ENCODE measurements around the gene FAM184A. TPM values are rescaled to one million over a fixed set of nuclear protein-coding genes. Genes with fewer than 3 reads are reported as not detected.

The FAM184A gene
- total RNA-seq, 6 experiments from 2014 or later = not detected

GRCh38 chr6:119077391-119077642, 1.1 kb downstream of the FAM184A start:
- no peaks in the 10 kb centered on the region for H3K9me3 Mint-ChIP-seq
- no peaks in the 10 kb centered on the region for H3K36me3 Mint-ChIP-seq (ENCODE audit: low read depth)
- no peak for DNase-seq
- H3K27me3 Mint-ChIP-seq (ENCODE audit: insufficient read depth) = peaks cover 23% of the 10 kb centered on the region
- TF ChIP-seq CTCF (IDR thresholded peaks at IDR 0.05) = no peak
- no peak overlapping the region; the same call in 1 of the 2 replicates for H3K4me3 Mint-ChIP-seq
- H3K4me1 Mint-ChIP-seq (ENCODE audit: low read depth) = peaks cover 15% of the 10 kb centered on the region
- no peak overlapping the region for H3K27ac Mint-ChIP-seq

GRCh38 chr6:119076576-119077390, 1.7 kb downstream of the FAM184A start:
- no peak overlapping the region for H3K4me3 Mint-ChIP-seq
- H3K9me3 Mint-ChIP-seq = no peaks in the 10 kb centered on the region
- DNase-seq = no peak
- no peak for TF ChIP-seq CTCF (IDR thresholded peaks at IDR 0.05)
- H3K27me3 Mint-ChIP-seq (ENCODE audit: insufficient read depth) = peaks cover 23% of the 10 kb centered on the region
- no peak overlapping the region for H3K27ac Mint-ChIP-seq
- no peaks in the 10 kb centered on the region for H3K36me3 Mint-ChIP-seq (ENCODE audit: low read depth)
- peaks cover 15% of the 10 kb centered on the region for H3K4me1 Mint-ChIP-seq (ENCODE audit: low read depth)

- peaks cover 23% of the 10 kb centered on the region for H3K27me3 Mint-ChIP-seq (ENCODE audit: insufficient read depth)
- no peaks in the 10 kb centered on the region for H3K36me3 Mint-ChIP-seq (ENCODE audit: low read depth)
- H3K9me3 Mint-ChIP-seq = no peaks in the 10 kb centered on the region
- TF ChIP-seq CTCF (IDR thresholded peaks at IDR 0.05) = no peak
- no peak overlapping the region for H3K4me3 Mint-ChIP-seq
- no peak overlapping the region for H3K27ac Mint-ChIP-seq
- no peak for DNase-seq
- H3K4me1 Mint-ChIP-seq (ENCODE audit: low read depth) = peaks cover 15% of the 10 kb centered on the region
Measured at GRCh38 chr6:119076173-119076572, 2.3 kb downstream of the FAM184A start.

DNA sequence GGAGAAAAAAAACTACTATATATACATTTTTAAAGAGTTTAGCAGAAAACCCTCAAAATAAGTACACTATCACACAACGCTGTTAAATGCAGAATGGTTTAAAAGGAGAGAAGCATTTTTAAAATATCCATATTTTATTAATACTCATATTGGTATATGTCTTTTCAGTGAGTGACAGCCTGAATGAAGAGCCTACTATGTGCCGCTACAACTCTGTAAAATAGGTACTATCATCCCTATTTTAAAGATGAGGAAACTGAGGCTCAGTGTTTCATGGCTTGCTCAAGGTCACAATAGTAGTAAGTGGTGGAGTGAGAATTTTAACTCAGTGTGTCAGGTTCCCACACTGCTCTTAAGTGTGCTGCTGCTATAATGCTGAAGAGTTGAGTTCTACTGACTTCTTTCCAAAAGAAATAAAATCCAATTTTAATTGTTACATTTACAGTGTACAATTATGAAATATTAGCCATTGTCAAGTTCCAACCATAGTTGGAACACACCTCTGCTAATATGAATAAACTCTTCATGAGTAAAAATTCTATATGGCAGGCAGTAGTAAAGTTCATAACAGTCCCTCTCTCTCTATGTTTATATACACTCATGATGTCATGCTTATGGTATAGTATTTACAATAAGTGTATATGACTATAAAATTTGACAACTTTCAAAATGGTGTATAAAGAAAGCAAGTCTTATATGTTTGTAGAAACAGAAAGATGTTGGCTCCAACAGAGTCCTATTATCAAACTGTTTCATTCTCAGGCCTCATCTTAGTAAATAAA, 3.1 kb downstream of the FAM184A start:
- Mint-ChIP-seq H3K27me3 (ENCODE audit: insufficient read depth) (peaks cover 23% of the 10 kb centered on the region), H3K36me3 (ENCODE audit: low read depth) (no peaks in the 10 kb centered on the region), H3K9me3 (no peaks in the 10 kb centered on the region), H3K4me1 (ENCODE audit: low read depth) (peaks cover 15% of the 10 kb centered on the region), H3K4me3 (no peak overlapping the region), H3K27ac (no peak overlapping the region)
- no peak for TF ChIP-seq CTCF (IDR thresholded peaks at IDR 0.05)
- no peak for DNase-seq

DNA sequence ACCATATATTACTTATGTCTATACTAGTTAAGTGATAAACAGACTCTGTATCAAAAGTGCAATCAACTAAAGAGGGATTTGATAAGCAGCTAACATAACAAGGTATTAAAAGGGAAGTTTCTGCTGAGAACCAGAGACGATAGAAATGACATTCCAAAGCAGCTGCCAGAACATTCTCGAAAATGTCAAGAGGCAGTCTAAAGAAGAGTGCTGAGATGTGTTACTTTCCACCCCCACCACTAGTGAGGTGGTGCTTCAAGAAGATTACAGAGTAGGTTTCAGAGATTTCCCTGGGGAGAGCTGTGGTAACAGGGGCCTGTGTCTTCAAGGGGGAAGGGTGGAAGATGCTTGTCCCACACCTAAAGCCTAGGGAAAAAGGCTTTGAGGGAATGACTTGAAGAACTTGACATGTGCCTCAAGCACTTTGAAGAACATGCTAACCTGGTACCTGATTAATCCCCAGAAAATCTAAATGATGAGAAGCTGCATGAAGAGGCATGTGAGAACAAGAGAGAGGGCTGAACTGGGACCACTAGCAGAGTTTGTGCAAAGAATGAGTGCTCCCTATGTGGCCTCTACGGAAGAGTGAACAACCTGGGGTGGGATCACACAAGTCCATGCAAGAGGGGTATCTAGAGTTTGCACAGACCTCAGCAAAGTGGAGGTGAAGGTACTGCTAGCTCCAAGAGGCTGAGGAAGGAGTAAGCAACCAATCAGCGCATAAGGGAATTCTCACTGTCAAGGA, 5.0 kb downstream of the FAM184A start:
- Mint-ChIP-seq H3K27ac (no peak overlapping the region), H3K9me3 (no peaks in the 10 kb centered on the region), H3K4me3 (no peak overlapping the region), H3K36me3 (ENCODE audit: low read depth) (no peaks in the 10 kb centered on the region), H3K27me3 (ENCODE audit: insufficient read depth) (peaks cover 18% of the 10 kb centered on the region), H3K4me1 (ENCODE audit: low read depth) (peaks cover 5% of the 10 kb centered on the region; the same call in 1 of the 2 replicates)
- DNase-seq = no peak
- no peak for TF ChIP-seq CTCF (IDR thresholded peaks at IDR 0.05)
